Measurements from ENCODE around the gene ZMYND15.

ZMYND15 gene

GRCh38 chr17:4782652-4783051, 43.0 kb downstream of the ZMYND15 start:
- H3K4me3 ChIP-seq (ENCODE audit: low read depth, low read length), result no peak overlapping the region
- no peak for TF ChIP-seq CTCF (IDR thresholded peaks at IDR 0.05; ENCODE audit: low read depth, low read length, missing control alignments)
- no peak for DNase-seq (ENCODE audit: low read depth)
- in situ Hi-C loops (cut with HindIII; ENCODE audit: low sequenced_read_pairs), result no loop called here

GRCh38 chr17:4785311-4786105, 45.9 kb downstream of the ZMYND15 start:
- no peak for DNase-seq (ENCODE audit: low read depth)
- in situ Hi-C loops (cut with HindIII; ENCODE audit: low sequenced_read_pairs), result loop anchor here (5.0 kb wide), 2 partner anchors 52 to 58 kb away; no protein-coding TSS in a partner anchor
- no peak for TF ChIP-seq CTCF (IDR thresholded peaks at IDR 0.05; ENCODE audit: low read depth, low read length, missing control alignments)
- H3K4me3 ChIP-seq (ENCODE audit: low read depth, low read length), result no peak overlapping the region

GRCh38 chr17:4786106-4786511, 46.5 kb downstream of the ZMYND15 start, which contains the start of gene VMO1:
Gene VMO1, minus strand, starts transcription at chr17:4786364. Its CDS starts 12 bp downstream, at chr17:4786352.
- TF ChIP-seq CTCF (IDR thresholded peaks at IDR 0.05; ENCODE audit: low read depth, low read length, missing control alignments), result no peak
- no peak within 1 kb of the TSS for H3K4me3 ChIP-seq (ENCODE audit: low read depth, low read length)
- no peak for DNase-seq (ENCODE audit: low read depth)
- in situ Hi-C loops (cut with HindIII; ENCODE audit: low sequenced_read_pairs), result loop anchor here (5.0 kb wide), 2 partner anchors 51 to 59 kb away; no protein-coding TSS in a partner anchor

- no peak overlapping the region for H3K4me3 ChIP-seq (ENCODE audit: low read depth, low read length)
- in situ Hi-C loops (cut with HindIII; ENCODE audit: low sequenced_read_pairs), result loop anchor here (5.0 kb wide), 2 partner anchors 51 to 59 kb away; no protein-coding TSS in a partner anchor
- TF ChIP-seq CTCF (IDR thresholded peaks at IDR 0.05; ENCODE audit: low read depth, low read length, missing control alignments), result no peak
- no peak for DNase-seq (ENCODE audit: low read depth)
Measured at GRCh38 chr17:4786516-4786915, 46.9 kb downstream of the ZMYND15 start.

- peak overlapping the region; percentile 58 for H3K4me3 ChIP-seq (ENCODE audit: low read depth, low read length)
- no peak for TF ChIP-seq CTCF (IDR thresholded peaks at IDR 0.05; ENCODE audit: low read depth, low read length, missing control alignments)
- DNase-seq (ENCODE audit: low read depth), result no peak
- in situ Hi-C loops (cut with HindIII; ENCODE audit: low sequenced_read_pairs), result loop anchor here (5.0 kb wide), 2 partner anchors 49 to 61 kb away; no protein-coding TSS in a partner anchor
Measured at GRCh38 chr17:4788159-4788806, 48.6 kb downstream of the ZMYND15 start.

GRCh38 chr17:4788807-4789700, 49.4 kb downstream of the ZMYND15 start, which contains the start of gene GLTPD2:
Gene GLTPD2, plus strand, starts transcription at chr17:4788964. Its CDS starts 48 bp downstream, at chr17:4789012.
- no peak for TF ChIP-seq CTCF (IDR thresholded peaks at IDR 0.05; ENCODE audit: low read depth, low read length, missing control alignments)
- DNase-seq (ENCODE audit: low read depth), result no peak
- in situ Hi-C loops (cut with HindIII; ENCODE audit: low sequenced_read_pairs), result loop anchor here (5.0 kb wide), 2 partner anchors 48 to 62 kb away; no protein-coding TSS in a partner anchor
- peak within 1 kb of the TSS; percentile 58 for H3K4me3 ChIP-seq (ENCODE audit: low read depth, low read length)
